Kidney (tissue), 14 donors: ENCODE data around the gene SLC25A31. TPM values are rescaled to one million over a fixed set of nuclear protein-coding genes. Genes with fewer than 3 reads are reported as not detected.

Experiments used
- DNase-seq, 5 donors: peaks; one replicate each; pipeline ENCODE4 v3.0.0-alpha.2; 2013 to 2020
- FAIRE-seq: peaks from 2 replicates; lab custom pipeline; 2012; peaks lifted over from hg19 to GRCh38; lab: Jason Lieb, UNC
- H3K27ac ChIP-seq, 2 donors: one replicate each; pipeline ENCODE4 v1.7.0; 2013; ENCODE audit warnings: low read depth in 2 of 2, low read length in 2 of 2, inconsistent platforms in 1 of 2
- H3K27me3 ChIP-seq: one replicate; pipeline ENCODE4 v1.7.1; 2013; ENCODE audit warnings: low read length, inconsistent platforms; ENCODE audit not compliant: control insufficient read depth, insufficient read depth
- H3K36me3 ChIP-seq, 3 donors: one replicate each; pipeline versions ENCODE4 v1.7.0 to v1.7.1; 2013; ENCODE audit warnings: low read length in 3 of 3, control low read depth in 1 of 3, inconsistent platforms in 1 of 3; ENCODE audit not compliant: insufficient read depth in 3 of 3, control insufficient read depth in 2 of 3
- H3K4me1 ChIP-seq, 3 donors: one replicate each; pipeline versions ENCODE4 v1.7.0 to v1.7.1; 2013; ENCODE audit warnings: low read length in 3 of 3, inconsistent platforms in 1 of 3, low read depth in 1 of 3; ENCODE audit not compliant: control insufficient read depth in 2 of 3, insufficient read depth in 2 of 3
- H3K4me3 ChIP-seq, 3 donors: one replicate each; pipeline versions ENCODE4 v1.7.0 to v1.8.1; 2013; ENCODE audit warnings: low read length in 3 of 3, control low read depth in 1 of 3, inconsistent platforms in 1 of 3
- H3K9ac ChIP-seq, 3 donors: one replicate each; pipeline versions ENCODE4 v1.7.0 to v1.7.1; 2013; ENCODE audit warnings: low read length in 3 of 3, control low read depth in 1 of 3, inconsistent platforms in 1 of 3
- H3K9me3 ChIP-seq, 3 donors: one replicate each; pipeline versions ENCODE4 v1.7.0 to v1.7.1; 2013; ENCODE audit warnings: low read length in 3 of 3, control low read depth in 1 of 3, inconsistent platforms in 1 of 3; ENCODE audit not compliant: control insufficient read depth in 2 of 3, insufficient read depth in 1 of 3
- intact Hi-C: fragments of 100-400 bp; cut with DNase I; formaldehyde crosslinking; loops from one replicate; pipeline ENCODE4 v1.11.1; 2022
- polyA plus RNA-seq: library from polyadenylated mRNA; stranded (reverse); fragments of 350-450 nt; fragmentation: Illumina TruSeq; extraction: RNeasy Lipid Tissue Mini Kit (QIAGEN cat#74804); gene quantifications from one replicate; pipeline ENCODE4 v1.2.3, GENCODE V29; 2014; ENCODE audit warnings: low read depth, low replicate concordance; ENCODE audit not compliant: insufficient read depth
- total RNA-seq: library from RNA; stranded (reverse); fragmentation: NEBNext Ultra II Directional; extraction: Animal tissue kit (Norgen Biotek cat#: 25700); gene quantifications from one replicate; pipeline ENCODE4 v1.2.1, GENCODE V29; 2021
- TF ChIP-seq, protein P1 (sequence below): IDR thresholded peaks from 3 replicates; pipeline ENCODE4 v1.5.1; 2012; ENCODE audit warnings: mild to moderate bottlenecking, moderate library complexity, borderline replicate concordance; ENCODE audit not compliant: insufficient read depth; ENCODE audit errors: extremely low read depth
- donor health status: control.
- donor health status: control.
- donor health status: control.
- donor health status: control.
- donor health status: control.
- donor health status: DM: yes; HTN: yes; CAD: no.
- donor health status: Normal renal cell carcinoma (clear cell type).

Gene SLC25A31
- total and polyA plus RNA-seq, 2 donors from 2014 or later, result not detected

DNA sequence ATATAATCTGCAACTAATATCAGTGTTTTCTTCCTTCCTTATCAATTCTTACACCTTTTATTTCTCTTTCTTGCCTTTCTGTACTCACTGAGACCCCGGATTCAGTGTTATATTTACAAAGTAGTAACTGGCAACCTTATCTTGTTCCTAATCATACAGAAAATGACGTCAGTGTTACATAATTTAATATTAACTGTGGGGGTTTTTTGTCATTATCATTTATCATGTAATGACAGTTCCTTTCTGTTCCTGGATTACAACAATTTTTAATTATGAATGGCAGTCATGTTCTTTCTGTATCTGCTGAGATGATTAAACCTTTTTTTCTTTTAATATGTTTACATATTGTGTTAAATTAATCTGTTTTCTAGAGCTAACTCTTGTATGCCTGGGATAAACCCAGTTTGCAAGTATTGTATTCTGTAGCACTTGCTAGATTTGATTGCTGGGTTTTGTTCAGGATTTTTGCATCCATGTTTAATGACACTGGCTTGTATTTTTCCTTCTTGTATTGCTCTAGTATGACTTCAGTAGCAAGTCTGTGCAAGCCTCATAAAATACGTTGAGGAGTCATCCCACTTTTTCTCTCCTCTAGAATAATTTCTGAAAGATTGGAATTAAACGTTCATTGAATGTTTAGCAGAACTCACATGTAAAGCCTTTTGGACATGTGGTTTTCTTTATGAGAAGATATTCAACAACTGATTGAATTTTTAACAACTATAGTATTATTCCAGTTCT, 41.5 kb downstream of the SLC25A31 start:
- no peak overlapping the region for H3K4me3 ChIP-seq
- H3K36me3 ChIP-seq, result no peaks in the 10 kb centered on the region
- DNase-seq (no peak), FAIRE-seq (no peak)
- H3K9ac ChIP-seq, result no peak overlapping the region
- intact Hi-C loops, result no loop called here
- no peaks in the 10 kb centered on the region for H3K4me1 ChIP-seq
- H3K27me3 ChIP-seq, result no peaks in the 10 kb centered on the region
- TF ChIP-seq, protein P1, sequence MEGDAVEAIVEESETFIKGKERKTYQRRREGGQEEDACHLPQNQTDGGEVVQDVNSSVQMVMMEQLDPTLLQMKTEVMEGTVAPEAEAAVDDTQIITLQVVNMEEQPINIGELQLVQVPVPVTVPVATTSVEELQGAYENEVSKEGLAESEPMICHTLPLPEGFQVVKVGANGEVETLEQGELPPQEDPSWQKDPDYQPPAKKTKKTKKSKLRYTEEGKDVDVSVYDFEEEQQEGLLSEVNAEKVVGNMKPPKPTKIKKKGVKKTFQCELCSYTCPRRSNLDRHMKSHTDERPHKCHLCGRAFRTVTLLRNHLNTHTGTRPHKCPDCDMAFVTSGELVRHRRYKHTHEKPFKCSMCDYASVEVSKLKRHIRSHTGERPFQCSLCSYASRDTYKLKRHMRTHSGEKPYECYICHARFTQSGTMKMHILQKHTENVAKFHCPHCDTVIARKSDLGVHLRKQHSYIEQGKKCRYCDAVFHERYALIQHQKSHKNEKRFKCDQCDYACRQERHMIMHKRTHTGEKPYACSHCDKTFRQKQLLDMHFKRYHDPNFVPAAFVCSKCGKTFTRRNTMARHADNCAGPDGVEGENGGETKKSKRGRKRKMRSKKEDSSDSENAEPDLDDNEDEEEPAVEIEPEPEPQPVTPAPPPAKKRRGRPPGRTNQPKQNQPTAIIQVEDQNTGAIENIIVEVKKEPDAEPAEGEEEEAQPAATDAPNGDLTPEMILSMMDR, result no peak
- no peak overlapping the region for H3K27ac ChIP-seq
- H3K9me3 ChIP-seq, result no peaks in the 10 kb centered on the region

DNA sequence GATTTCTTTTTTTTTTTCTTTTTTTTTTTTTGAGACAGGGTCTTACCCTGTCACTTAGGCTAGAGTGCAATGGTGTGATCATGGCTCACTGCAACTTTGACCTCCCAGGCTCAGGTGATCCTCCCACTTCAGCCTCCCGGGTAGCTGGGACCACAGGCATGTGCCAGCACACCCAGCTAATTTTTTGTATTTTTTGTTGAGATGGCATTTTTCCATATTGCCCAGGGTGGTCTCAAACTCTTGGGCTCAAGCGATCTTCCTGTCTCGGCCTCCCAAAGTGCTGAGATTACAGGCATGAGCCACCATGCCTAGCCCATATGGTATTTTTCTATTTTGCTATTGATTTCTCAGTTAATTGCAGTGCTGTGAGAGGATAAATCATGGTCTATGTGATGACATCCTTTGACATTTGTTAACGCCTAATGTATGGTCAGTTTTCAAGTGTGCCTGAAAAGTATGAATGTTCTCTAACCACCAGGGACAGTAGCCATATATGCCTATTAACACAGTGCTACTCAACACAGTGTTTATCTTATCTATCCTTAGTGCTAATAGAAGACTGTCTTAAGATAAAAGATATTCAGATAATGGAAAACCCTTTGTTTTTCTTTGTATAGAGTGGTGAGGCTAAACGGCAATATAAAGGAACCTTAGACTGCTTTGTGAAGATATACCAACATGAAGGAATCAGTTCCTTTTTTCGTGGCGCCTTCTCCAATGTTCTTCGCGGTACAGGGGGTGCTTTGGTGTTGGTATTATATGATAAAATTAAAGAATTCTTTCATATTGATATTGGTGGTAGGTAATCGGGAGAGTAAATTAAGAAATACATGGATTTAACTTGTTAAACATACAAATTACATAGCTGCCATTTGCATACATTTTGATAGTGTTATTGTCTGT, 42.8 kb downstream of the SLC25A31 start:
- H3K27me3 ChIP-seq, result no peaks in the 10 kb centered on the region
- intact Hi-C loops, result no loop called here
- H3K36me3 ChIP-seq, result no peaks in the 10 kb centered on the region
- H3K9ac ChIP-seq, result no peak overlapping the region
- FAIRE-seq, result no peak
- no peaks in the 10 kb centered on the region for H3K4me1 ChIP-seq
- H3K9me3 ChIP-seq, result no peaks in the 10 kb centered on the region
- H3K27ac ChIP-seq, result no peak overlapping the region
- no peak overlapping the region for H3K4me3 ChIP-seq
- no peak for DNase-seq
- TF ChIP-seq, protein P1, result no peak

DNA sequence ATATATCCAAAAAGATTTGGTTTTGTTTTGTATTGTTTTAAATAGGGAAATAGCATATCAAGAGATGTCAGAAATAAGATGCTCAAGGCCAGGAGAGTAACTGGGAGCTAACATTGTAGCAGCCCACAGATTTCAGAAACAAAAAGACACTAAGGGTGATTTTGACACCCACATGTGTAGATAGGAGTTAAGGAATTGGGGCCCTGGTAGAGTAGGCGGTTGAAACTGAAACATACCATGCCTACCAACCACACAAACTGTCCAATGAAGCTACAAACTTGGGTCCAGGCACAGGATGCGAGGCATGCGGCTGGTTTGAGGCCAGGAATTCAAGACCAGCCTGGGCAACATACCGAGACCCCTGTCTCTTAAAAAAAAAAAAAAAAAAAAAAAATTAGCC, 45.6 kb downstream of the SLC25A31 start:
- no peaks in the 10 kb centered on the region for H3K4me1 ChIP-seq
- H3K27ac ChIP-seq, result no peak overlapping the region
- H3K36me3 ChIP-seq, result no peaks in the 10 kb centered on the region
- no peak overlapping the region for H3K9ac ChIP-seq
- DNase-seq, result no peak
- intact Hi-C loops, result no loop called here
- H3K27me3 ChIP-seq, result no peaks in the 10 kb centered on the region
- TF ChIP-seq, protein P1, result no peak
- FAIRE-seq, result no peak
- no peak overlapping the region for H3K4me3 ChIP-seq
- H3K9me3 ChIP-seq, result no peaks in the 10 kb centered on the region
